GM18505 (cell line): ENCODE measurements around the gene GCAT.

ENCODE experiments used
- ATAC-seq: cut with Tn5 transposase; IDR thresholded peaks from one replicate; pipeline ENCODE4 v1.9.1; 2021; ENCODE audit not compliant: unreplicated experiment
- POLR2A ChIP-seq: IDR thresholded peaks from 4 replicates; pipeline ENCODE4 v1.6.1; 2011; ENCODE audit warnings: borderline replicate concordance; ENCODE audit not compliant: insufficient read depth, insufficient read length; ENCODE audit errors: extremely low read depth

The GCAT gene

DNA sequence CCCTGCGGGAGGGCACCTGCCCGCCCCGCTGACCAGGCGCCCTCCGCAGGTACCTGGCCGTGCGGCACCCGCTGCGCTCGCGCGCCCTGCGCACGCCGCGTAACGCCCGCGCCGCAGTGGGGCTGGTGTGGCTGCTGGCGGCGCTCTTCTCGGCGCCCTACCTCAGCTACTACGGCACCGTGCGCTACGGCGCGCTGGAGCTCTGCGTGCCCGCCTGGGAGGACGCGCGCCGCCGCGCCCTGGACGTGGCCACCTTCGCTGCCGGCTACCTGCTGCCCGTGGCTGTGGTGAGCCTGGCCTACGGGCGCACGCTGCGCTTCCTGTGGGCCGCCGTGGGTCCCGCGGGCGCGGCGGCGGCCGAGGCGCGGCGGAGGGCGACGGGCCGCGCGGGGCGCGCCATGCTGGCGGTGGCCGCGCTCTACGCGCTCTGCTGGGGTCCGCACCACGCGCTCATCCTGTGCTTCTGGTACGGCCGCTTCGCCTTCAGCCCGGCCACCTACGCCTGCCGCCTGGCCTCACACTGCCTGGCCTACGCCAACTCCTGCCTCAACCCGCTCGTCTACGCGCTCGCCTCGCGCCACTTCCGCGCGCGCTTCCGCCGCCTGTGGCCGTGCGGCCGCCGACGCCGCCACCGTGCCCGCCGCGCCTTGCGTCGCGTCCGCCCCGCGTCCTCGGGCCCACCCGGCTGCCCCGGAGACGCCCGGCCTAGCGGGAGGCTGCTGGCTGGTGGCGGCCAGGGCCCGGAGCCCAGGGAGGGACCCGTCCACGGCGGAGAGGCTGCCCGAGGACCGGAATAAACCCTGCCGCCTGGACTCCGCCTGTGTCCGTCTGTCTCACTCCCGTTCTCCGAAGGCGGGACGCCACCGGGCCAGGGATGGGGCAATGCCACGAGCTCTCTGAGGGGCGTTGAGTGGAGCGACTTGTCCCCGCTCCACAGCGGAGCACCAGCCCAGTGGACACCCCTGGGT lies 17.2 kb downstream of the GCAT start:
- no peak for ATAC-seq
- no peak for TF ChIP-seq POLR2A

DNA sequence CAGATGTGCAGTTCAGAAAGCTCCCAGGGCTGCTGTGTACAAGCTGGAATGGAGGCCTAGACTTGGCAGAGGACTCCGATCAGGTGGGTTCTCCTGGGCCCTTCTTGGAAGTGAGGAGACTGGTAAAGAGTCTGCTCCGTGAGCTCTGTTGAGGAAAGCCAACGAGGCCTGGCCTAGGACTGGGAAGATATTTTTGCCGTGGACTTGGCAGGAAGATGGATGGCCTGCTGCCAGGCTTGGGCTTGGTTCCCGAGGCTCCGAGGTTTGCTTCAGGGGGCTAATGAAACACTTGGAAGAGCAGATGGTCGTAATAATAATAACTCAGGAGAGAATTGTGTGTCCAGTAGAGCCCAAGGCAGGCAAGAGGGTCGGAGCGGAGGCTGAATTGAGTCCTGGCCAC lies 19.3 kb downstream of the GCAT start:
- no peak for ATAC-seq
- TF ChIP-seq POLR2A: no peak

GRCh38 chr22:37830093-37830842 lies 22.5 kb downstream of the GCAT start:
- ATAC-seq: no peak
- no peak for TF ChIP-seq POLR2A

- TF ChIP-seq POLR2A: no peak
- ATAC-seq: no peak
Observed at GRCh38 chr22:37831472-37831871, 23.7 kb downstream of the GCAT start.

DNA sequence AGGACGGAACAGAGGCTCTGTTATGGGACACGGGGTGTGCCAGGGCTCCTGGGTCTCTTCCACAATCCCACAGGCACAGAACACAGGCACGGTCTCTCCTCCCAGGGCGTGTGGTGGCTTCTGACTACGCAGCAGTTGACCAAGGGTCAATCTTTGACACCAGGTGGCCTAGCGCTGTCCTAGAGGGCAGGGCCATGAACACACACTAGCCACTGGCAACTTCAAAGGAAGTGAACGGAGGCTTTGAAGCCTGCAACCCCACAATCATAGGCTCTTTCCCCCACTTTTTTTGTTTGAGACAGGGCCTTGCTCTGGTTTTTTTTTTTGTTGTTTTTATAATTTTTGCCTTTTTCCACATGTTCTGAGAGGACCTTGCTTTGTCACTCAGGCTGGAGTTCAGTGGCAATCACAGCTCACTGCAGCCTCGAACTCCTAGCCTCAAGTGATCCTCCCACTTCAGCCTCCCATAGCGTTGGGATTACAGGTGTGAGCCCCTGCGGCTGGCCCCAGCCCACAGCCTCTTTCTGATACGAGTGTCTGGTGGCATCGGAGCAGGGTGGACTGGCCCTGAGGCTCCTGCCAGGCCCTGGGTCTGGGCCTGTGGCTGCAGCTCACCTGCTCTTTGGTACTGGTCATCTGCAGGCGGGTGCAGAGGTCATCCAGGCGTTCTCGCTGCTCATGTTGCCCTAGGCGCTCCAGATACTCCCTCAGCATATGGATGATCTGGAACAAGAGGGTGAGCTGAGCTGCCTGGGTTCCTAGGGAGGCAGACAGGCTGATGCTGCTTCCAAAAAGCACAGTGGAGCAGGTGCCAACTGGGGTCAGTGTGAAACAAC lies 24.5 kb downstream of the GCAT start:
- ATAC-seq: no peak
- no peak for TF ChIP-seq POLR2A

DNA sequence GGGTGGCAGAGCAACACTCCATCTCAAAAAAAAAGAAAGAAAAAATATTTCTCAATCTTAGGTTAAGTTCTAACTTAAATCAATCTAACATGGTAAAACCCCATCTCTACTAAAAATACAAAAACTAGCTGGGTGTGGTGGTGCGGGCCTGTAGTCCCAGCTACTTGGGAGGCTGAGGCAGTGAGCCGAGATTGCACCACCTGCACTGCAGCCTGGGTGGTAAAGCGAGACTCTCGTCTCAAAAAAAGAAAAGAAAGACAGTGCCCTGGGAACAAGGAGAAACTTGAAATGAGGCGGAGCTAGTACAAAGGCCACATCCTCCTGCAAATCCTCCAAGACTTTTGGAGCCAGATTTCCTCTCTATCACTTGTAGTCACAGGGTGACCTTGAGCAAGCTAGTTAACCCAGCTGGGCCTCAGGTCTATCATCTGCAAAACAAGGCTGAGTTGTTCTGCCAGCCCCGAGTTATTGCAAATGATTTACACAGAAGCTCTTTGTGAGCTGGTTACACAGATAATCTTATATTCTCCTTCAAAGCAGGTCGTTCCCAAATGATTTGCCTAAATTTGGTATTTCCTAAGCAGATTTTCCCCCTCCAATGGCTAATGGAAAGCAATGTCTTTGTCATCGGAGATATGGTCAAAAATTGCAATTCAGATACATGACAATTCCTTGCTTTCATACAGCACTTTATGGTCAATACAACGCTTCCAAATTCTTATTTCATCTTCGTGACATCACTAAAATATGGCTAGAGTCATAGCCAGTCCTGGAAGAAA lies 34.5 kb downstream of the GCAT start:
- no peak for ATAC-seq
- TF ChIP-seq POLR2A: no peak

DNA sequence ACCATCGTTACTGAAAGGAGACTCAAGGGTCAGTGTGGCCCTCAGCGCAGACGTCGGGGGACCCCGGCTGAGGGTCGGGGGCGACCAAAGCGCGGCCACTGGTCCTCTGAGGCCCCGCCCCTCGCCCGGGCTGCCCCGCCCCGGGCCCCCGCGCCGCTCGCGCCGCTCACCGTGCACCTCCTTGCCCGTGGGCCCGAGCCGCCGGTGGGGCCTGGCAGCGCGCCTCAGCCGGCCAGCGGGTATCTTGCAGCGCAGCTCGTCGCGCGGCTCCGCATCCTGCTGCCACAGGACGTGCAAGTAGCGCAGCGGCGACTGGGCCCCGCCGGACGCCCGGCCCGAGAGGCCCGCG lies 36.0 kb downstream of the GCAT start:
- no peak for TF ChIP-seq POLR2A
- ATAC-seq: peak; percentile 49

- ATAC-seq: no peak
- TF ChIP-seq POLR2A: no peak
Observed at GRCh38 chr22:37844904-37845329, 37.2 kb downstream of the GCAT start.

GRCh38 chr22:37846433-37846832 lies 38.7 kb downstream of the GCAT start:
- ATAC-seq: no peak
- no peak for TF ChIP-seq POLR2A

DNA sequence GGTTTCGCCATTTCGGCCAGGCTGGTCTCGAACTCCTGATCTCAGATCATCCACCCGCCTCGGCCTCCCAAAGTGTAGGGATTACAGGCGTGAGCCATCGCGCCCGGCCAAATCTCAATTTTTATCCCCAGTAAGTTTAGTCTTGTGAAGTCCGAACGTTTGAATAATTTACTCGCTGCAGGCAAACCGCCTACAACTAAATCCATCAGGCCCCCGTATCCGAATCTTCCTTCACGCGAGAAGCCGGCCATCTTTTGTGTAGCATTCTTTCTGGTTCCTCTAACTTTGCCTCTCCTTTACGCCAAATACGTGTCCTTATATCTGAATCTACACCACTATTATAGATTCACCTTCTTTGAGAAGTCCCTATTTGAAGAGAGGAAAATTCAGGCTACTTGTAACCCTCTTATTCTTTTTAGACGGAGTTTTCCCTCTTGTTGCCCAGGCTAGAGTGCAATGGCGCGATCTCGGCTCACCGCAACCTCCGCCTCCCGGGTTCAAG lies 40.9 kb downstream of the GCAT start:
- no peak for TF ChIP-seq POLR2A
- ATAC-seq: no peak

DNA sequence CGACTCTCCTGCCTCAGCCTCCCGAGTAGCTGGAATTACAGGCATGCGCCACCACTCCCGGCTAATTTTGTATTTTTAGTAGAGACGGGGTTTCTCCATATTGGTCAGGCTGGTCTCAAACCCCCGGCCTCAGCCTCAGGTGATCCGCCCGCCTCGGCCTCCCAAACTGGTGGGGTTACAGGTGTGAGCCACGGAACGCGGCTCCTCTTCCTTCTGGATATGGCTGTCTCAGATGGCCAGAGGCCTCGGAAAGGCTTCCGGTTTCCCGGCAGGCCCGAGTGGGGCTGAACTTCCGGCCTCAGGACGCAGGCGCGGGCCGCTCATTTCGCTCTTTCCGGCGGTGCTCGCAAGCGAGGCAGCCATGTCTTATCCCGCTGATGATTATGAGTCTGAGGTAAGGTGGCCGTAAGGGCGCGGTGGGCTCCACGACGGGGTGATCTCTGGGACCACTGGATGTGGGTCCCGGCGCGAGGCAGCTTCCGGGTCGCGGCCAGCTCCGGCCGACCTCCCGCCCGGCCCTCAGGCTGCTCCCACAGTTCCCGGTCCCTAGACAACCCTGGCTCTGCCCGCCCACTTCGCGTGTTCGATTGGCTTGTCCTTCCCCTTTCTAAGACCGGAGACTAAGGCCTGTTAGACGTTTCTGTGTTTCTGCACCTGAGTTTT lies 41.5 kb downstream of the GCAT start, which contains the start of gene EIF3L:
TSS of gene EIF3L (plus strand) at position 331 of the 663 bp plus-strand sequence. CDS start at position 362, 31 bp downstream.
- peak; percentile 89 for TF ChIP-seq POLR2A
- peak; percentile 47 for ATAC-seq

DNA sequence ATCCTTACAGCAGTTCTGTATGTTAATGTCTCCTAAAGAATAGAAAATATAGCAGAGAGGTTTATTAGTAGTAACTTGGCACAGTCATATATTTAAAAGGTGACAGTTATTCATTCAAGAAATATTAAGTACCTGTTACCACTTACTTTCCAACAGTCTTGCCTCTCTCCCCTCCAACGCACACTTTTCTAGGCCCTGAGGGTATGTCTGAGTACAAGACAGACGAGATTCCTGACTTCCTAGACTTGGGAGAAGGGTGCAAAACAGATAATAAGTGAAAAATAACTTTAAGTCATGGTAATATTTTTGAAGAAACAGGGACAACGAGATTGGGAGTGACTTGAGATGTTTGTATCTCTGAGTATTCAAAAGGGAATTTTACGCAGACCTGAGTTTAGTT lies 43.1 kb downstream of the GCAT start:
- TF ChIP-seq POLR2A: no peak
- no peak for ATAC-seq
